Activated T-cell treated with anti-CD3 and anti-CD28 coated beads for 24 hours (primary cell): ENCODE data around the gene EGLN2.
"Not testable (repeated sequence)": the region's sequence is repeated elsewhere in the genome, so short reads cannot be mapped to it uniquely, and the experiment has no call there.

Experiments
- DNase-seq: peaks from one replicate; pipeline ENCODE4 v3.0.0-alpha.2; 2020; ENCODE audit warnings: low read depth

EGLN2 gene

DNA sequence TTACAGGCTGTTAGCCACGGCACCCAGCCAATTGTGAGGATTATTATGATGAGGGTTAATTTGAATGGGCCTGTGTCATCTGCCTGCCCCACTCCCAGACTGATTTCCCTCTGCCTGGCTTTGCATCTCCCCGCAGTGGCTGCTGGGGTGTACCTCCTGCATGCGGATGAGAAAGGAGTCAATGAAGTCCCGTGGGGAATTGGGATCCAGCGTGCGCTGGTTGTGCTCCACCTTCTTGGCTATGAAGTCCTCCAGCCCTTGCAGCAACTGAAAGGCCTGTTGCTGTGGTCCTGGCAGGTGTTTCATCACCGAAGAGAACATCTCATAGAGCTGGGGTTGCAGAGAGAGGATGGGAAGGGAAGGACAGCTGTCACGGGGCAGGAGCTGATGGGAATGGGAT is 47.7 kb downstream of the EGLN2 start:
- not testable (repeated sequence) for DNase-seq

DNA sequence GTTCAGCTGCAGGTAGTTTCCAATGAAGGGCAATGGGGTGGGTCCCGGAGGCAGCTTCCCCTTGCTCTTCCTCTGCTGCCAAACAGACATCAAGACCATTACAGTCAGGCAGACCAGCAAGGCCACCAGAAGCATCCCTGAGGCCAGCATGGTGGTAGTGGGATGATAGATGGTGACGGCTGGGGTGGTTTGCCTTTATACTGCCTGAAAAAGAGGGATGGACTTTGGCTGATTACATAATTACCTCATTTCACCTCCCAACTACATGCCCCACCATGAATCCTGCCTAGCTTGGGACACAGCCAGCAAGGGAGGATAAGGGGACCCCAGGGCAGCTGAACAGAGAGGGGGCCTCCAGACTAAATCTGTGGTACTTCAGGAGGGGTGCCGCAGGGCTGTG is 51.3 kb downstream of the EGLN2 start, which contains the start of gene CYP2A6:
TSS of gene CYP2A6 (minus strand) at position 171 of the 400 bp plus-strand sequence. CDS start at position 150, 21 bp downstream.
- not testable (repeated sequence) for DNase-seq

DNA sequence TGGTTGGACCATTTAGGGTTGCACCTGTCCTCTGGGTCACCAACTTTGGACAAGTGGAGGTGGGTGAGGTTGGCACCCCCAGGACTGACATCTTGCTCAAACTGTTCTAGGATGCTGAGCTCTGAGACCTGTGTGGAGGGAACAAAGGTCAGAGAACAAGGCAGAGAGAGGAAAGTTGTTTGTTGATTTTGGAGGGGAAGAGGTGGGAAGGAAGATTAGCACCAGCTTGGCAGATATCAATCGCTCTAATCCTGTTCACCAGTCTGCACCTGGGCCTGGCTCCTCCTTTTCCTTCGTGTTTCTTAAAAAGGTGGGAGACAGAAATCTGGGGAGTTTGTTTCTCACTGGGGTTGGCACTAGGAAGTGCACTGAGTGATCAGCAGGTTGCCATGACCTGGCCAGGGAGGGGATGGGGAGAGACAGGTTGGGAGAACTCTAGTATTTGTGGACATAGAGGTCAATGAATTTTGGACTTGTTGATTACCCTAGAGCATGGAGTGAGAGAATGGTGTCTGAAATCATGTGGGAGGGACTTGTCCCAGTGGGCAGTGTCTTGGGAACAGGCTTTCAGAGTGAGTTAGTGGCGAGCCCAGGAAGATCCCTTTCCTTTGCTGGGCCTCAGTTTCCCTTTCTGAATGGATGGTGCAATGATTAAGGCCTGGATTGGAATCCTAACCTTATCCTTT is 53.6 kb downstream of the EGLN2 start:
- DNase-seq, result not testable (repeated sequence)
